ENCODE data around the gene MED12L.

Gene MED12L

GRCh38 chr3:151425627-151426340, 340.3 kb downstream of the MED12L start:
- no peak for DNase-seq (ENCODE audit: low read depth)

GRCh38 chr3:151426341-151426657, 340.8 kb downstream of the MED12L start:
- DNase-seq (ENCODE audit: low read depth), result peak; percentile 17

GRCh38 chr3:151428386-151428785, 342.9 kb downstream of the MED12L start:
- no peak for DNase-seq (ENCODE audit: low read depth)

GRCh38 chr3:151430821-151431484, 345.5 kb downstream of the MED12L start:
- no peak for DNase-seq (ENCODE audit: low read depth)

- DNase-seq (ENCODE audit: low read depth), result peak; percentile 77
Measured at GRCh38 chr3:151431940-151432339, 346.5 kb downstream of the MED12L start.

GRCh38 chr3:151432616-151433372, 347.3 kb downstream of the MED12L start:
- no peak for DNase-seq (ENCODE audit: low read depth)

- DNase-seq (ENCODE audit: low read depth), result no peak
Measured at GRCh38 chr3:151434151-151434890, 348.9 kb downstream of the MED12L start.

GRCh38 chr3:151436675-151437446, 351.4 kb downstream of the MED12L start:
- DNase-seq (ENCODE audit: low read depth), result no peak

- DNase-seq (ENCODE audit: low read depth), result no peak
Measured at GRCh38 chr3:151437906-151438305, 352.4 kb downstream of the MED12L start.

GRCh38 chr3:151439652-151440125, 354.2 kb downstream of the MED12L start:
- peak; percentile 29 for DNase-seq (ENCODE audit: low read depth)

- no peak for DNase-seq (ENCODE audit: low read depth)
Measured at GRCh38 chr3:151440940-151441339, 355.5 kb downstream of the MED12L start.

- DNase-seq (ENCODE audit: low read depth), result no peak
Measured at GRCh38 chr3:151443583-151443982, 358.1 kb downstream of the MED12L start.

- DNase-seq (ENCODE audit: low read depth), result peak; percentile 15
Measured at GRCh38 chr3:151445273-151446001, 360.0 kb downstream of the MED12L start.

GRCh38 chr3:151446002-151446340, 360.5 kb downstream of the MED12L start:
- no peak for DNase-seq (ENCODE audit: low read depth)

- DNase-seq (ENCODE audit: low read depth), result no peak
Measured at GRCh38 chr3:151452368-151452767, 366.9 kb downstream of the MED12L start.

GRCh38 chr3:151452841-151453240, 367.4 kb downstream of the MED12L start:
- no peak for DNase-seq (ENCODE audit: low read depth)

GRCh38 chr3:151456065-151456464, 370.6 kb downstream of the MED12L start:
- DNase-seq (ENCODE audit: low read depth), result no peak

- DNase-seq (ENCODE audit: low read depth), result no peak
Measured at GRCh38 chr3:151459358-151459757, 373.9 kb downstream of the MED12L start.

GRCh38 chr3:151460228-151460627, 374.8 kb downstream of the MED12L start:
- no peak for DNase-seq (ENCODE audit: low read depth)

- no peak for DNase-seq (ENCODE audit: low read depth)
Measured at GRCh38 chr3:151460774-151461450, 375.4 kb downstream of the MED12L start, which contains the start of gene IGSF10. IGSF10 (minus strand) TSS chr3:151461061; CDS start chr3:151458709, 2,352 bp downstream.

Data from CMK (cell line).